Lung (tissue), 12 donors: Measurements from ENCODE around the gene TNFRSF1A. TPM values are rescaled to one million over a fixed set of nuclear protein-coding genes. Genes with fewer than 3 reads are reported as not detected.

Experiments used
- ATAC-seq: fragments of 200-7000 bp; cut with Tn5 transposase; one replicate; pipeline ENCODE4 v1.9.1; 2020; ENCODE audit warnings: moderate number of reproducible peaks; ENCODE audit not compliant: insufficient read depth, low FRiP score
- DNase-seq, 3 donors: peaks; one replicate each; pipeline ENCODE4 v3.0.0-alpha.2; 2013 to 2017
- H3K27ac ChIP-seq, 2 donors: one replicate each; pipeline ENCODE4 v1.5.1; 2013; ENCODE audit warnings: mild to moderate bottlenecking in 2 of 2, moderate library complexity in 2 of 2, control low read depth in 1 of 2, inconsistent platforms in 1 of 2, low read depth in 1 of 2, low read length in 1 of 2
- H3K27me3 ChIP-seq, 3 donors: one replicate each; pipeline ENCODE4 v1.5.1; 2013; ENCODE audit warnings: low read length in 2 of 3; ENCODE audit not compliant: control insufficient read depth in 3 of 3, insufficient read depth in 3 of 3
- H3K36me3 ChIP-seq, 4 donors: one replicate each; pipeline ENCODE4 v1.5.1; 2013; ENCODE audit warnings: low read length in 4 of 4, mild to moderate bottlenecking in 1 of 4, moderate library complexity in 1 of 4; ENCODE audit not compliant: control insufficient read depth in 4 of 4, insufficient read depth in 4 of 4
- H3K4me1 ChIP-seq, 5 donors: one replicate each; pipeline ENCODE4 v1.5.1; 2013; ENCODE audit warnings: low read length in 5 of 5, mild to moderate bottlenecking in 2 of 5, moderate library complexity in 1 of 5; ENCODE audit not compliant: control insufficient read depth in 5 of 5, insufficient read depth in 5 of 5
- H3K4me3 ChIP-seq: one replicate; pipeline ENCODE4 v1.5.1; 2013; ENCODE audit warnings: mild to moderate bottlenecking, control low read depth, moderate library complexity
- H3K9ac ChIP-seq, 2 donors: one replicate each; pipeline ENCODE4 v1.5.1; 2013; ENCODE audit warnings: low read length in 2 of 2, control low read depth in 1 of 2; ENCODE audit not compliant: insufficient read depth in 1 of 2
- H3K9me3 ChIP-seq, 4 donors: one replicate each; pipeline ENCODE4 v1.5.1; 2013; ENCODE audit warnings: low read length in 3 of 4, mild to moderate bottlenecking in 1 of 4, moderate library complexity in 1 of 4; ENCODE audit not compliant: control insufficient read depth in 4 of 4, insufficient read depth in 3 of 4
- WGBS, 2 donors: extraction: QIAGEN DNeasy Blood & Tissue Kit; methylation state at CpG; one replicate each; pipeline ENCODE4 v1.1.7; 2013; 5-methylcytosine and 5-hydroxymethylcytosine counted together
- polyA plus RNA-seq, 2 donors: library from polyadenylated mRNA; stranded (reverse); fragments of 200-250 nt; gene quantifications; one replicate each; pipeline ENCODE4 v1.2.1, GENCODE V29; 2013
- total RNA-seq, 2 donors: library from RNA; depleted of rRNA in 1 of 2; stranded (reverse); fragments of >200 nt in 1 of 2; gene quantifications; one replicate each; pipeline ENCODE4 v1.2.1, GENCODE V29; 2014 to 2021
- TF ChIP-seq, protein P1 (sequence below): IDR thresholded peaks from 2 replicates; pipeline ENCODE4 v1.5.1; 2012; ENCODE audit warnings: mild to moderate bottlenecking; ENCODE audit errors: control extremely low read depth, extremely low read depth
- donor health status: control.
- donor health status: control.
- donor health status: Bipolar disorder and iron deficiency.
- donor health status: healthy.
- donor health status: DM: yes; HTN: yes; CAD: no.

Gene TNFRSF1A
- total and polyA plus RNA-seq, 4 donors = 81.6 to 184 (median 178) TPM

- Histone ChIP-seq H3K4me1 (peaks cover 0 to 7% (median 0%) of the 10 kb centered on the region in 5 donors), H3K9ac (no peak overlapping the region), H3K27ac (peak overlapping the region in 1 of 2 donors; percentile 10), H3K9me3 (no peaks in the 10 kb centered on the region), H3K36me3 (peaks cover 0 to 4% (median 0%) of the 10 kb centered on the region in 4 donors), H3K4me3 (no peak overlapping the region), H3K27me3 (no peaks in the 10 kb centered on the region)
- DNase-seq = no peak
- no peak for ATAC-seq
- TF ChIP-seq, protein P1, sequence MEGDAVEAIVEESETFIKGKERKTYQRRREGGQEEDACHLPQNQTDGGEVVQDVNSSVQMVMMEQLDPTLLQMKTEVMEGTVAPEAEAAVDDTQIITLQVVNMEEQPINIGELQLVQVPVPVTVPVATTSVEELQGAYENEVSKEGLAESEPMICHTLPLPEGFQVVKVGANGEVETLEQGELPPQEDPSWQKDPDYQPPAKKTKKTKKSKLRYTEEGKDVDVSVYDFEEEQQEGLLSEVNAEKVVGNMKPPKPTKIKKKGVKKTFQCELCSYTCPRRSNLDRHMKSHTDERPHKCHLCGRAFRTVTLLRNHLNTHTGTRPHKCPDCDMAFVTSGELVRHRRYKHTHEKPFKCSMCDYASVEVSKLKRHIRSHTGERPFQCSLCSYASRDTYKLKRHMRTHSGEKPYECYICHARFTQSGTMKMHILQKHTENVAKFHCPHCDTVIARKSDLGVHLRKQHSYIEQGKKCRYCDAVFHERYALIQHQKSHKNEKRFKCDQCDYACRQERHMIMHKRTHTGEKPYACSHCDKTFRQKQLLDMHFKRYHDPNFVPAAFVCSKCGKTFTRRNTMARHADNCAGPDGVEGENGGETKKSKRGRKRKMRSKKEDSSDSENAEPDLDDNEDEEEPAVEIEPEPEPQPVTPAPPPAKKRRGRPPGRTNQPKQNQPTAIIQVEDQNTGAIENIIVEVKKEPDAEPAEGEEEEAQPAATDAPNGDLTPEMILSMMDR = no peak
- 96 to 97% methylated on average over 10 of the region's 10 CpGs for WGBS, 2 donors
Observed at GRCh38 chr12:6354495-6355393, 12.9 kb upstream of the TNFRSF1A start.

GRCh38 chr12:6352193-6353173 is 10.6 kb upstream of the TNFRSF1A start:
- DNase-seq (no peak), ATAC-seq (no peak)
- no peaks in the 10 kb centered on the region for H3K9me3 ChIP-seq
- H3K4me1 ChIP-seq = peaks cover 0 to 14% (median 4%) of the 10 kb centered on the region in 5 donors
- H3K27me3 ChIP-seq = no peaks in the 10 kb centered on the region
- peaks cover 0 to 4% (median 0%) of the 10 kb centered on the region in 4 donors for H3K36me3 ChIP-seq
- WGBS, 2 donors = 51 to 56% methylated on average over 9 of the region's 9 CpGs
- H3K4me3 ChIP-seq = no peak overlapping the region
- TF ChIP-seq, protein P1 = no peak
- no peak overlapping the region for H3K9ac ChIP-seq
- H3K27ac ChIP-seq = peak overlapping the region in 1 of 2 donors; percentile 40

DNA sequence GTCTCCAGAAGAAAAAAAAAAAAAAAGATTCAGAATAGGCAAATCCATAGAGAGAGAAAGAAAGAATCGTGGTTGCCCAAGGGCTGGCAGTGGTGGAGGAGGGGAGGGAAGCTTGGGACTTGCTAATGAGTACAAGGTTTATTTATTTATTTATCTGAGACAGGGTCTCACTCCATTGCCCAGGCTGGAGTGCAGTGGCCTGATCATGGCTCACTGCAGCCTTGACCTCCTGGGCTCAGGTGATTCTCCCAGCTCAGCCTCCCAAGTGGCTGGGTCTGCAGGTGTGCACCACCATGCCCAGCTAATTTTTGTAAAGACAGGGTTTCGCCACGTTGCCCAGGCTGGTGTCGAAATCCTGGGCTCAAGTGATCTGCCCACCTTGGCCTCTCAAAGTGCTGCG is 9.7 kb upstream of the TNFRSF1A start:
- no peak overlapping the region for H3K4me3 ChIP-seq
- DNase-seq = no peak
- no peaks in the 10 kb centered on the region for H3K27me3 ChIP-seq
- H3K9me3 ChIP-seq = no peaks in the 10 kb centered on the region
- peaks cover 0 to 20% (median 8%) of the 10 kb centered on the region in 5 donors for H3K4me1 ChIP-seq
- WGBS, 2 donors = 63 to 66% methylated on average over 5 of the region's 5 CpGs
- no peak for ATAC-seq
- H3K9ac ChIP-seq = no peak overlapping the region
- H3K36me3 ChIP-seq = peaks cover 0 to 4% (median 0%) of the 10 kb centered on the region in 4 donors
- TF ChIP-seq, protein P1 = no peak
- no peak overlapping the region for H3K27ac ChIP-seq
